ENCODE measurements around the gene SECTM1.

The SECTM1 gene

DNA sequence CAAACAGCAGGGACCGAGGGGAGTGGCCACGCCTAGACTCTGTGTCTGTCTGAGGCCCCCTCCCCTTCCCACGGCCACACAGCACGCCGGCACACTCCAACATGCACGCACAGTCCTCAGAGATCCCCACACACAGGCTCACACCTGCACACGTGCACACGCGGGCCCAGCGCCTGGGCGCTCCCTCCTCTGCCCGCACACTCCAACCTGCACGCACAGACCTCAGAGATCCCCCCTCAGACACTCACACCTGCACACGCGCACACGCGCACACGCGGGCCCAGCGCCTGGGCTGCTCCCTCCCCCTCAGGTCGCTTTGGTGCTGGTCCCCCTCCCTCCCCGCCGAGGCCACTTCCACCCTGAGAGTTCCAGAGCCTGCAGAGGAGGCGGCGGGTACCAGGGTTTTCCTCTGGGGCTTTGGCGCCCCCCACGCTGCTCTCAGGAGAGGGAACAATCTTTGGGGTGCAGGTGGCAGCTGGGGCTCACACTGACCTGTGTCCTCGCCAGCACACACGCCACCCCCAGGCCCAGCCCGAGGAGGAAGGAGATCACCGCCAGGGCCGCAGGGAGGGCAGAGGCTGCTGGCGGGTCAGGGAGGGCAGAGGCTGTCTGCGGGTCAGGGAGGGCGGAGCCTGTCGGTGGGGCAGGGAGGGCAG lies 17.7 kb downstream of the SECTM1 start:
- no peak for DNase-seq (ENCODE audit: low read depth in 3 of 3)

DNA sequence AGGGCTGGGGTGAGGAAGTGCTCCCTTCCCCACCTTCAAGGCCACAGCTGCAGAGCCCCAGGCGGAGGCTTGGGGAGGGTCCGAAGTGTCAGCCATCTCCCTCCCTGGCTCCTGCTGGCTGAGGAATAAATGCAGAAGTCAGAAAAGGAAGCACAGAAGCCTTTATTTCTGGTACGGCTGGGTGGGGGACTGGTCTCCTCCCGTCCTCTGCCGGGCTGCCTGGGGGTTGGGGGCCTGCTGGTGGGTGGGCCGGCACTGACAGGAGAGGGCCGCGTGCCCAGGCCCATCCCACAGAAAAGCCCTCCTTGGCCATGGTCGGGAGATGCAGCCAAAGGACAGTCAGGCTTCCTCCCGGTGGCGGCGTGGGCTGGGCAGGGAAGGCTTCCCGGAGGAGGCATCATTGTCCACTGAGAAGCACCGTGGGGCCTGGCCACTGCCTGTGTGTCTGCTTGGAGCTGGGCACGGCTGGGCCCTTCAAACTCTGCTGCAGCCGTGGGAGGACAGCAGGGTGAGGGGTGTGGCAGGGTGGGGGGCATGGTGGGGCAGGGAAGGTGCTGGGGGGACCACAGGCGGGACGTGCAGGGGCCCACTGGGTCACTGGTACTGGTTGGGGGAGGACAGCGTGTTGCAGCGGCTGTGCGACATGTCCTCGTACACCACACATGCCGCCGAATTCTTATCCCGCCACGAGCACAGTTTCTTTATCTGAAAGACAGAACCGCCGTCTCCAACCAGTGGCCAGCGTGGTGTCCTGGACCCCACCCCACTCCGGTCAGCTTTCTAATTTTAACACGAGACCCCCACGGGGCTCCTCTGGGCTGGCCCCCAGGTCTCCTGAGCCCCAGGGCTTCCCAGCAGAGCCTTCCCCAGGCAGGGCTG lies 18.6 kb downstream of the SECTM1 start:
- no peak for DNase-seq (ENCODE audit: low read depth in 3 of 3)

DNA sequence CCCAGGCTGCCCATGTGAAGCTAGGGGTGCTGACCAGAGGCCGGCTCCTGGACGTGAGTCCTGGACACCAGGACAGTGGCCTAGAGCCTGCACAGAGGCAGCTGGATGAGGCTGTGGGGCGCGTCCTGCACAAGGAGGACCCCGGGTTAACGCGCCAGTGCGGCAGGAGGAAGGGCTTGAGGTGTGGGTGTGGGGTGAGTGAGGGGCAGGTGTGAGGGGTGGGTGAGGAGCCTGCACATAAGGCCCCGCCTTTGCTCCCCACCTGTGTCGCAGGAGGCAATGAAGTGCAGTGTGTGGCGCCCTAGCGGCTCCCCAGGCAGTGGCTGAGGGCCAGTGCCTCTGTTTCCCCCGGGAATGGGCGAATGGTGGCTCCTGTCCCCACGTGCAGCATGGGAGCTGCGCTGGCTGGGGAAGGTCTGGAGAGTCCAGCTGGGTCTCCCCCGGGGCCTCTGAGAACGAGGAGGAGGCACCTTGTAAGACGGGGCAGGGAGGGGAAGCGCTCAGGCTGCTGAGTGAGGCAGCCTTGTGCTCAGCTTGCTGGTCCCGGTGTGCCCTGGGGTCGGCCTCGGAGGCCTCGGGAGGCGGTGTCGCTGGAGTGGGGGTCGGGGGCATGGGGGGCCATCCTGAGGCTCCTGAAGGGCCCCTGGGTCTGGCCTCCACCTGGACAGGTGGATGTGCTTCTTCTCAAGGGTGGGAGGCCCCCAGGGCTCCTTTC lies 19.4 kb downstream of the SECTM1 start:
- DNase-seq (ENCODE audit: low read depth in 3 of 3), result no peak

- no peak for DNase-seq (ENCODE audit: low read depth in 3 of 3)
Measured at GRCh38 chr17:82313195-82314011, 20.2 kb downstream of the SECTM1 start.

DNA sequence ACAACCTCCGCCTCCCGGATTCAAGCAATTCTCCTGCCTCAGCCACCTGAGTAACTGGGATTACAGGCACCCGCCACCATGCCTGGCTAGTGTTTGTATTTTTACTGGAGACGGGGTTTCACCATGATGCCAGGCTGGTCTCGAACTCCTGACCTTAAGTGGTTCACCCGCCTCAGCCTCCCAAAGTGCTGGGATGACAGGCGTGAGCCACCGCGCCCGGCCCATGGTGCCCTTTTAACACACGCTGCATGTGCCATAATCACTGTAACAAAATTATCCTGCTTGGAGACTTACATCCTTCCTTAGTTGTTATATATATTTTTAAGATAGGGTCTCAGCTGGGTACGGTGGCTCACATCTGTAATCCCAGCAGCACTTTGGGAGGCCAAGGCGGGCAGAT lies 21.6 kb downstream of the SECTM1 start:
- no peak for DNase-seq (ENCODE audit: low read depth in 3 of 3)

GRCh38 chr17:82310877-82311276 lies 22.7 kb downstream of the SECTM1 start:
- DNase-seq (ENCODE audit: low read depth in 3 of 3), result no peak

DNA sequence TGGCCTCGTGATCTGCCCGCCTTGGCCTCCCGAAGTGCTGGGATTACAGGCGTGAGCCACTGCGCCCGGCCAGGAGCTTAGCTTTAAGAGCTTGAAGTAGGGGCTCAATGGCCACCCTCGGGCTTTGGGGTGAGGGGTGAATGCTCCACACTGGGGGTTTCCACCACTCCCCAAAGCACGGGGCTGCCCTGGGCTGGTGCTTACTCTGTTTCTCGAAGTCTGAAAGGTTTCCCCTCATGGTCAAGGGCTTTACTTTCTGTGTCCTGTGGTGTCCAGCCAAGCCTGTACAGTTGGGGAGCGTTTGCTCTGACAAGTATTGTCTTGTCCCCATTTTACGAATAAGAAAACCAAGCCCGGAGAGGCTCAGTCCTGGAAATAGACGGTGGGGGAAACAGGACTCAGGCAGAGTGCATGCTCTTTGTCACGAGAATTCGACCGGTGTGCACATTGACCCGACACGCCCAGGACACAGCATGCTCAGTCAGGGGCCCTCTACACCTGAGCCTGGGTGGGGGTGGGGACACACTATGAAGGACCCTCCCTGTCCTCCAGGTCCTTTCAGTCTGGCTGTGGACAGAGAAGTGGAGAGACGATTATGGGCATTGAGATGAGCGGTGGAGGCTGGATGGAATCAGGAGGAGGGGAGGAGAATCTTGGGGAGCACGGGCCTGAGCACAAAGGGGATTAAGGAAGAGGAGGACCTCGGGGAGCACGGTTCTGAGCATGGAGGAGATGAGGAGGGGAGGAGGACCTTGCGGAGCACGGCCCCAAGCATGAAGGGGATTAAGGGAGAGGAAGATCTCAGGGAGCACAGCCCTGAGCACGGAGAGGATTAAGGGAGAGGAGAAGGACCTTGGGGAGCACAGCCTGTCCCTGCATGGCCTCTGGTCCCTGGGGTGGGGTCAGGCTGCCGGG lies 23.7 kb downstream of the SECTM1 start:
- DNase-seq (ENCODE audit: low read depth in 3 of 3), result no peak

GRCh38 chr17:82305727-82306300 lies 27.8 kb downstream of the SECTM1 start:
- DNase-seq (ENCODE audit: low read depth in 3 of 3), result no peak

DNA sequence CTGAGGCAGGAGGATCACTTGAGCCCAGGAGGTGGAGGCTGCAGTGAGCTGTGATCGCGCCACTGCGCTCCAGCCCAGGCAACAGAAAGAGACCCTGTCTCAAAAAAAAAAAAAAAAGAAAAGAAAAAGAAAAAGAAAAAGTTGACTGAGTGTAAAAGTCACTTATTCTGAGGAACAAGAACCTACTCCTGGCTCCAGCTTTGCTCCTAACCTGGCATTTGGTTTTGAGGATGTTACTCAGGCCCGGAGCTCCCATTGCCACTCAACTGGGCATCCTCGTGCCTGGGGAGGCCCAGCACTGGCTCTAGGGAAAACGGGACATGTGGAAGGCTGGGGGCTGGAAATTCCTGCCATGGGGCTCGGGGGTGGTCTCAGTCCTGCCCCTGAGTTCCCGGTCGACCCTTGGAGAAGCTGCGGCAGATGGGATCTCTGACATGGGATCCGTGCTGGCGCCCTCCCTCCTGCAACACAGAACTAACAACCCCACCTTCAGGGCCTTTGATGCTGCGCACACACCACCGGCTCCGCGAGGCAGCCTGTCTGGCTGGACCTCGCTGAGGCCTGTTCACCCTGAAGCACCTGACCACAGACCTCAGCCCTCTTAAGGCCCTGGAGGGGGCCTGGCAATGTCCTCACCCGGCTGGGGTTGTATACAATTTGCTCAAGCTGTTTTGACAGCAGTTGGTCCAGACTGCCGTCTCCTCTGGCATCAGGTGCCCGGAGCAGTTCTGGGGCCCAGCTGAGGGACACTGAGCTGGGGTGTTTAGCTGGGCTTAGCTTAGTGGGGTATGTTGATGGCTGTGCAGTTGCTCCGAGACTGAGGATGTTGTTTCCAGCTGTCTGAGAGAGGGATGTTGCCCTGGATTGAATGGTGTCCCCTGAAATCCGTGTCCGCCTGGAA lies 28.5 kb downstream of the SECTM1 start:
- no peak for DNase-seq (ENCODE audit: low read depth in 3 of 3)

GRCh38 chr17:82303944-82304808 lies 29.4 kb downstream of the SECTM1 start:
- no peak for DNase-seq (ENCODE audit: low read depth in 3 of 3)

DNA sequence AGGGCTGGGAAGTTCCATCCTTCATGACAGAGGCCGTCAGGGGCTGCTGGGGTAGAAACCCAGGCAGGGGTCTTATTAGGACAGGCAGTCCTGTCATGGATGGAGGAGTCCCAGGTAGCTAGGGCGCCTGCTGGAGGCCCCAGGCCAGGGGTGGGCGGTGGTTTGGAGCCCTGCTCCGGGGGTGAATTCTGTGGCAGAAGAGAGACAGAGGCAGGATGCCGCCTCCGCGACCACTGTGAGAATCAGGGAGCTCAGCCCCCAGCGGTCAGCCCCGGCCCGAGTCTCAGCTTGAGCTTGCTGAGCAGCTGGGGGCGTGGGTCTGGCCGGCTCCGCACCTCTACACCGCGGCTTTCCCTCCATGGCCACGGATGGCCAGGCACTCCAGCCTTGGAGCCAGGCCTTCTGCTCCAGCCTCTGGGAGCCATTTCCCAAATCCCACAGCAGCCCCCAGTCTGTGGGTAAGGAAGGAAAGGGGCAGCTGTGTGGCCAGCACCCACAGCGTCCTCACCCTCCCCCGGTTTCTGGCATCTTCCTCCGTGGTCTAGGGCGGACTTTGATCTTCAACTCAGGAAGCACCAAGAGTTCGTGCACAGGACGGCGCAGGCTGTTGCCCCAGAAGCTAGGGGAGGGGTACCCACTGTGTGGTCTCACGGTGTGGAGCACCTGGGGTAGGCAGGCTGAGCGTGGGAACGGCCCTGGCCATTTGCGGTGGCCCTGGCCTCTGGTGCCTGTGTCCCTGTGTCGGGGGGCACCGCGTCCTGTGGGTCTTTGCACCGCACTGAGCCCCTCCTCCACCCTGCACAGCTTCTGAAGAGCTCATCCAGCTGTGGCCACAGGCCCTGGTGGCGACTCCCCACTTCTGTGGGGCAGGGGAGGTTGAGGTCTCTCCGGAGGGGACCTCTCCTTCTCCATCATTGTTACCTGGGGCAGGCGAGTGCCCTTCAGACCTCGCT lies 30.3 kb downstream of the SECTM1 start:
- DNase-seq (ENCODE audit: low read depth in 3 of 3), result no peak

- DNase-seq (ENCODE audit: low read depth in 3 of 3), result no peak
Measured at GRCh38 chr17:82302568-82302963, 31.0 kb downstream of the SECTM1 start.

DNA sequence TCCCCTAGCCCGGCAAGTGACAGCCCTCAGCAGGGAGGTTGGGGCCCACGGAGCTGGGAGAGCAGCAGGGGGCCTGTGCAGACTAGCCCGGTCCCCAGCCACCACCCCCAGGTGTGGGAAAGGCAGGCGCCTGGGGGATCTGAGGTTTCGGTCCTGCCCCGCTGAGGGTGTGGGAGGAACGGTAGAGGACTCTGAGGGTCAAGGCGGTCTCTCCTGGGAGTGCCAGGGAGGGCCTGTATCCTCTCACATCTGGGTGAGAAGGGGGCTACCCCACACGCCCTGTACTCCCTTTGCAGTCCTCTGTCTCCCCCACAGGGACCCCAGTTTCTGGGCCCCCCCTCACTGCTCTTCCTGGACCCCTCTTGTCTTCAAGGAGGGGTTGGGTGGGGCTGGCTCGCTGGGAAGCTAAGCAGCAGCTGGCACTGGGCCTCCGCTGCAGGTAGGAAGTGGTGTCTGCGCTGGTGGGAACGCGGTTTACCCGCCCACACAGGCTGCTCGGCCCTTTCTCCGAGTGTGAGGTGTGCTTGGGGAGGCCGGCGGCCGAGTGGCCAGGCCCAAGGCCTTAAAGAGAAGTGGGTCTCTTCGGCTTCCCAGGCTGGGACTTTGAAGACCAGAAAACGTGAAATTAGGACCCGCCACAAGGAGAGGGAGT lies 31.5 kb downstream of the SECTM1 start:
- peak in 1 of 3 experiments; percentile 69 for DNase-seq (ENCODE audit: low read depth in 3 of 3)

GRCh38 chr17:82301300-82301915 lies 32.2 kb downstream of the SECTM1 start:
- DNase-seq (ENCODE audit: low read depth in 3 of 3), result no peak

DNA sequence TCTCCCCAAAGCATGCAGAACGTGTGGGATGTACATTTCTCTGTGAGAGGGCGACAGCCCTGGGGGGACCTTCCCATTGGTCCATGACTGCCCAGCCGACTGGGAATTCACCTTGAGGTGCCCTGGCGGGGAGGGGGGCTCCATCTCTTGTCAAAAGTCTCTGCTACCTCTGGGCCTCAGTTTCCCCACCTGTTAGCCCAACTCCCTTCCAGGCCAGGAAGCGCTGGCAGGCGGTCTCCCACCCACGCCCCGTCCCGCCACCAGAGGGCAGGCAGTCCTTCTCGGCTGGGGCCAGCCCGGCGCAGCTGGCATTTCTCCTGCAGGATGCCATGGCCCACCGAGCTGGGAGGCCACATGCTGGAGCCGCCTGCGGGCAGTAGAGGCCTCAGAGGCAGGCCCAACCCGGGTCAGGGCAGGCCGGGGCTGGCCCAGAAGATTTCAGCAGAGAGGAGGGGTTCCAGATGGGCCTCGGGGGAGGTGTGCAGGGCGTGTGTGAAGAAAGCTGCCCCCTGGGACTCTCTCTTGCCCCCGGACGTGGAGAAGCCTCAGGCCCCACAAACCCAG lies 32.8 kb downstream of the SECTM1 start:
- peak in 1 of 3 experiments; percentile 72 for DNase-seq (ENCODE audit: low read depth in 3 of 3)

GRCh38 chr17:82300228-82300627 lies 33.3 kb downstream of the SECTM1 start:
- DNase-seq (ENCODE audit: low read depth in 3 of 3), result no peak

Data from stimulated activated CD4-positive, alpha-beta T cell treated with anti-CD3 and anti-CD28 coated beads, TNF-alpha, amount 100 ng/mL, for 24 hours (primary cell).